ENCODE results near the gene MYOM3.

Gene MYOM3

DNA sequence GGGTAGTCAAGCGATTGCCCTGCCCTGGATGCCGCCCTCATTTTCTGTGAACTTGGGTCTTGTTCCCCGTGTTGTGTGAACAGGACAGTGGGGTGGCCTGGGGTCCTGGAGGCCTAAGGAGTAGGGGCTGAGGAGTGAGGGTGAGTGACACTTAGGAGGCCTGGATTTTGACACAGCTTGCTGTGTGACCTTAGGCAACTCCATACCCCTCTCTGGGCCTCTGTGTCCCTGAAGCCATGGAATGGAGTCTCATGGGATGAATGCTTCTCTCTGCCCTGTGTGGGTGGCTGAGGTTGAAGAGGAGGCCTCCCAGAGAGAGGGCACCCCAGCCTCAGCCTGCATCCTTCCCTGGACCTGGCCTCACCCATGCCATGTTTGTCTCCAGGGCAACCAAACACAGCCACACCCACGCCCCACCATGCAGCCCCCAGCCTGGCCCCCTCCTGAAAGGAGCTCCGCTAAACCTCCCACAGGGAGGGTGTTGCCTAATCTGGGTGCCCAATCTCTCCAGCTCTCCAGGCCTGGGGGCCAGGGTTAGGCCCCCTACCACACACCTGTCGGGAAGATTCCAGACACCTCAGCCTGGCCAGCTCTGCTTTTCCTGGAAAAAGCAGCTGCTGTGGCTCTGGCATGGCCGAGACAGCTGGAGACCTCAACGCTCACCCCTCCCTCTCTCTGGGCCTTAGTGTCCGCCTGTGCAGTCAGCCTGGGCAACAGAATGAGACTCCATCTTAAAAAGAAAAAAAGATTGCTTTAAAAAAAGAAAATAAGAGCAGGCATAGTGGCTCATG lies 9.9 kb downstream of the MYOM3 start:
- TF ChIP-seq CREB1 (IDR thresholded peaks at IDR 0.05; ENCODE audit: low read depth) (no peak), TEAD4 (IDR thresholded peaks at IDR 0.05) (no peak), FOXM1 (IDR thresholded peaks at IDR 0.05; ENCODE audit: borderline replicate concordance, low read depth) (no peak), USF1 (IDR thresholded peaks at IDR 0.05) (no peak), ZBTB7A (IDR thresholded peaks at IDR 0.05; ENCODE audit: low read depth) (no peak), YY1 (IDR thresholded peaks at IDR 0.05; ENCODE audit: low read depth) (no peak), EP300 (IDR thresholded peaks at IDR 0.05; ENCODE audit: borderline replicate concordance) (no peak), NFIC (IDR thresholded peaks at IDR 0.05) (no peak), TAF1 (IDR thresholded peaks at IDR 0.05; ENCODE audit: low read depth) (no peak), MAX (IDR thresholded peaks at IDR 0.05) (no peak), CEBPB (IDR thresholded peaks at IDR 0.05) (no peak), EGR1 (IDR thresholded peaks at IDR 0.05) (no peak), TCF12 (IDR thresholded peaks at IDR 0.05; ENCODE audit: low read depth) (no peak), RAD21 (IDR thresholded peaks at IDR 0.05; ENCODE audit: low read depth) (no peak)
- TF ChIP-seq, protein P1, sequence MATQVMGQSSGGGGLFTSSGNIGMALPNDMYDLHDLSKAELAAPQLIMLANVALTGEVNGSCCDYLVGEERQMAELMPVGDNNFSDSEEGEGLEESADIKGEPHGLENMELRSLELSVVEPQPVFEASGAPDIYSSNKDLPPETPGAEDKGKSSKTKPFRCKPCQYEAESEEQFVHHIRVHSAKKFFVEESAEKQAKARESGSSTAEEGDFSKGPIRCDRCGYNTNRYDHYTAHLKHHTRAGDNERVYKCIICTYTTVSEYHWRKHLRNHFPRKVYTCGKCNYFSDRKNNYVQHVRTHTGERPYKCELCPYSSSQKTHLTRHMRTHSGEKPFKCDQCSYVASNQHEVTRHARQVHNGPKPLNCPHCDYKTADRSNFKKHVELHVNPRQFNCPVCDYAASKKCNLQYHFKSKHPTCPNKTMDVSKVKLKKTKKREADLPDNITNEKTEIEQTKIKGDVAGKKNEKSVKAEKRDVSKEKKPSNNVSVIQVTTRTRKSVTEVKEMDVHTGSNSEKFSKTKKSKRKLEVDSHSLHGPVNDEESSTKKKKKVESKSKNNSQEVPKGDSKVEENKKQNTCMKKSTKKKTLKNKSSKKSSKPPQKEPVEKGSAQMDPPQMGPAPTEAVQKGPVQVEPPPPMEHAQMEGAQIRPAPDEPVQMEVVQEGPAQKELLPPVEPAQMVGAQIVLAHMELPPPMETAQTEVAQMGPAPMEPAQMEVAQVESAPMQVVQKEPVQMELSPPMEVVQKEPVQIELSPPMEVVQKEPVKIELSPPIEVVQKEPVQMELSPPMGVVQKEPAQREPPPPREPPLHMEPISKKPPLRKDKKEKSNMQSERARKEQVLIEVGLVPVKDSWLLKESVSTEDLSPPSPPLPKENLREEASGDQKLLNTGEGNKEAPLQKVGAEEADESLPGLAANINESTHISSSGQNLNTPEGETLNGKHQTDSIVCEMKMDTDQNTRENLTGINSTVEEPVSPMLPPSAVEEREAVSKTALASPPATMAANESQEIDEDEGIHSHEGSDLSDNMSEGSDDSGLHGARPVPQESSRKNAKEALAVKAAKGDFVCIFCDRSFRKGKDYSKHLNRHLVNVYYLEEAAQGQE (IDR thresholded peaks at IDR 0.05; ENCODE audit: low read depth), result no peak

DNA sequence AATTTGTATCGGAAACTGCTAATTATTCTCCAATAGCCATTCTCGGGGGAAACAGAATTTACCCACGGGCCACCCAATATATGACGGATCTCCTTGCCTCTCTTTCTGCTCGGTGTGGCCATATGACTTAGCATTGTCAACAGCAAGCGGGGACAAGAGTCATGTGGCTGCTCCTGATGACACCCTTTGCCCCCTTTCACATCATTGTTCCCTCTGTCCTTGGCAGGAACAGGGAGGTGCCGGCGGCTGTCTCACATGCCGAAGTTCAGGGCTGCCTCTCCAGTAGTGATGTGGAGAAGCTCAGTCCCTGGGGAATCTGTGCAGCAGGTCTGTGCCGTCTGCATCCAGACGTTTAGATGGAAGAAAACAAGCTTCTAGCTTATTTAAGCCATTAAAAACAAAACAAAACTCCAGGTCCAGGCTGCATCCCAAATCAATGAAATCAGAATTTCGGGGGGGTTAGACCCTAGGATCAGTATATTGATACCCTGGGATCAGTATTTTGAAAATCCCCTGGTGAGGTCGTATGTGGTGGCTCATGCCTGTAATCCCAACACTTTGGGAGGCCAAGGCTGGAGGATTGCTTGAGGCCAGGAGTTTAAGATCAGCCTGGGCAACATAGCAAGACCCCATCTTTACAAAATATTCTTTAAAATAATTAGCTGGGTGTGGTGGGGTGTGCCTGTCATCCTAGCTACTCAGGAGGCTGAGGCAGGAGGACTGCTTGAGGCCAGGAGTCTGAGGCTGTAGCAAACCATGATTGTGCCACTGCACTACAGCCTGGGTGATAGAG lies 10.8 kb downstream of the MYOM3 start:
- TF ChIP-seq TAF1 (IDR thresholded peaks at IDR 0.05; ENCODE audit: low read depth) (no peak), NFIC (IDR thresholded peaks at IDR 0.05) (no peak), EP300 (IDR thresholded peaks at IDR 0.05; ENCODE audit: borderline replicate concordance) (no peak), EGR1 (IDR thresholded peaks at IDR 0.05) (no peak)

DNA sequence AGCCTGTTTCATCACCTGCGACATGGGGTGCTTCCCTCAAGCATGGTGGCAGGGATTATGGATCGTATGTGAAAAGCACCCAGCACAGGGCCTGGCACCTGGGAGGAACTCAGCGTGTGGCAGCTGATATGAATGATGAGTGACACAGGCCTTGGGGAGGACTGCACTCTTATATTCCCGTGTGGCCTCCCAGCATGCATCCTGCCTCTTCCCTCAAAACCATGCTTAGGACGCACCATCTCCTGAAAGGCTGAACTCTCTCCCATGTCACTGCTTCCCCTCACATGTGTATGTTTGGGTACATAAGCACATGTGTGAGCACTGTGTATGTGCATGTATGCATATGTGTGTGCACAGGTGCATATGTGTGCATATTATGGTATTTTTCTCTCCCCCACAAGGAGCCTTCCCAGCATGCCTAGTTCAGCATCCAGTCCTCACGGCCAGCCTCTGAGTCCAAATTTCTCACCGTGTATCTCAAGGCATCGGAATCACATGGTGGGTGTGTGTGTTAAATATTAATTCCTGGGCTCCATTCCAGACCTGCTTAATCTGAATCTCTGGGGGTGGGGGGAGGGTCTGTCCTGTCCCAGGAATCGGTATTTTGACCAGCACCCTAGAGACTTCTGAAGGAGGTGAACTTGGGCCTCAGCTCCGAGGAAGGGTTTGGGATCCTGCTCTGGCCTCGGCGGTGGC lies 12.8 kb downstream of the MYOM3 start:
- TF ChIP-seq TEAD4 (IDR thresholded peaks at IDR 0.05), result no peak
- no peak for TF ChIP-seq CREB1 (IDR thresholded peaks at IDR 0.05; ENCODE audit: low read depth)
- no peak for TF ChIP-seq TCF12 (IDR thresholded peaks at IDR 0.05; ENCODE audit: low read depth)
- no peak for TF ChIP-seq RAD21 (IDR thresholded peaks at IDR 0.05; ENCODE audit: low read depth)
- TF ChIP-seq FOXM1 (IDR thresholded peaks at IDR 0.05; ENCODE audit: borderline replicate concordance, low read depth), result no peak
- TF ChIP-seq EGR1 (IDR thresholded peaks at IDR 0.05), result no peak
- no peak for TF ChIP-seq USF1 (IDR thresholded peaks at IDR 0.05)
- no peak for TF ChIP-seq ZBTB7A (IDR thresholded peaks at IDR 0.05; ENCODE audit: low read depth)

GRCh38 chr1:24098102-24098501 lies 13.8 kb downstream of the MYOM3 start:
- no peak for TF ChIP-seq USF1 (IDR thresholded peaks at IDR 0.05)
- TF ChIP-seq TEAD4 (IDR thresholded peaks at IDR 0.05), result no peak
- TF ChIP-seq, protein P1 (IDR thresholded peaks at IDR 0.05; ENCODE audit: low read depth), result no peak
- TF ChIP-seq RAD21 (IDR thresholded peaks at IDR 0.05; ENCODE audit: low read depth), result no peak
- TF ChIP-seq CREB1 (IDR thresholded peaks at IDR 0.05; ENCODE audit: low read depth), result no peak
- no peak for TF ChIP-seq CEBPB (IDR thresholded peaks at IDR 0.05)
- TF ChIP-seq MAX (IDR thresholded peaks at IDR 0.05), result no peak
- TF ChIP-seq TAF1 (IDR thresholded peaks at IDR 0.05; ENCODE audit: low read depth), result no peak
- no peak for TF ChIP-seq EGR1 (IDR thresholded peaks at IDR 0.05)
- no peak for TF ChIP-seq EP300 (IDR thresholded peaks at IDR 0.05; ENCODE audit: borderline replicate concordance)
- TF ChIP-seq NFIC (IDR thresholded peaks at IDR 0.05), result no peak
- no peak for TF ChIP-seq TCF12 (IDR thresholded peaks at IDR 0.05; ENCODE audit: low read depth)
- no peak for TF ChIP-seq YY1 (IDR thresholded peaks at IDR 0.05; ENCODE audit: low read depth)
- no peak for TF ChIP-seq ZBTB7A (IDR thresholded peaks at IDR 0.05; ENCODE audit: low read depth)
- TF ChIP-seq FOXM1 (IDR thresholded peaks at IDR 0.05; ENCODE audit: borderline replicate concordance, low read depth), result no peak

Measured in Ishikawa (cell line).